Naive B cell (primary cell): Measurements from ENCODE around the gene CALU. TPM values are rescaled to one million over a fixed set of nuclear protein-coding genes. Genes with fewer than 3 reads are reported as not detected.

Experiments
- ATAC-seq, 2 donors: fragments of 150-1000 bp; cut with Tn5 transposase; 2 replicates each; pipeline ENCODE4 v1.10.0; 2021; ENCODE audit warnings: low read depth in 2 of 2, mild to moderate bottlenecking in 2 of 2, moderate library complexity in 2 of 2
- DNase-seq: peaks from one replicate; pipeline ENCODE4 v3.0.0; 2022
- H3K27ac Mint-ChIP-seq, 6 donors: one replicate each; pipeline ENCODE4 v1.8.0; 2020 to 2022; ENCODE audit warnings: mild to moderate bottlenecking in 6 of 6, mixed read lengths in 6 of 6, moderate library complexity in 5 of 6, inconsistent platforms in 2 of 6
- H3K27me3 Mint-ChIP-seq, 3 donors: one replicate each; pipeline ENCODE4 v1.8.0; 2021 to 2022; ENCODE audit warnings: mixed read lengths in 3 of 3, mild to moderate bottlenecking in 1 of 3
- H3K36me3 Mint-ChIP-seq, 2 donors: one replicate each; pipeline ENCODE4 v1.8.0; 2020 to 2022; ENCODE audit warnings: mixed read lengths in 2 of 2, inconsistent platforms in 1 of 2, mild to moderate bottlenecking in 1 of 2
- H3K4me1 Mint-ChIP-seq, 3 donors: one replicate each; pipeline ENCODE4 v1.8.0; 2020 to 2022; ENCODE audit warnings: mixed read lengths in 3 of 3, inconsistent platforms in 1 of 3, mild to moderate bottlenecking in 1 of 3, moderate library complexity in 1 of 3
- H3K4me3 Mint-ChIP-seq, 8 donors: one replicate each; pipeline ENCODE4 v1.8.0; 2020 to 2022; ENCODE audit warnings: mild to moderate bottlenecking in 8 of 8, mixed read lengths in 8 of 8, moderate library complexity in 8 of 8, inconsistent platforms in 2 of 8
- H3K9me3 Mint-ChIP-seq, 7 donors: one replicate each; pipeline ENCODE4 v1.8.0; 2020 to 2022; ENCODE audit warnings: mixed read lengths in 7 of 7, mild to moderate bottlenecking in 5 of 7, inconsistent platforms in 2 of 7, moderate library complexity in 1 of 7
- polyA plus RNA-seq, 6 donors: library from polyadenylated mRNA; unstranded; fragments of 300-500 nt; fragmentation: Illumina TruSeq; gene quantifications; one replicate each; pipeline ENCODE4 v1.2.3, GENCODE V29; 2021; ENCODE audit warnings: low read depth in 6 of 6

CALU gene
- polyA plus RNA-seq, 6 donors from 2014 or later = 19.2 to 29.6 (median 21.0) TPM

GRCh38 chr7:128742206-128742605 lies 3.0 kb downstream of the CALU start:
- Mint-ChIP-seq H3K4me1 (peaks cover 37 to 50% (median 42%) of the 10 kb centered on the region in 3 donors), H3K9me3 (no peaks in the 10 kb centered on the region), H3K27ac (peak overlapping the region in 1 of 6 donors; percentile 44), H3K4me3 (peak overlapping the region in 1 of 8 donors; percentile 52), H3K36me3 (no peaks in the 10 kb centered on the region), H3K27me3 (no peaks in the 10 kb centered on the region)
- DNase-seq = no peak
- ATAC-seq = no peak

- Mint-ChIP-seq H3K36me3 (no peaks in the 10 kb centered on the region), H3K4me1 (peaks cover 36 to 50% (median 41%) of the 10 kb centered on the region in 3 donors), H3K4me3 (no peak overlapping the region), H3K27me3 (no peaks in the 10 kb centered on the region), H3K27ac (no peak overlapping the region), H3K9me3 (no peaks in the 10 kb centered on the region)
- DNase-seq (no peak), ATAC-seq (no peak)
Observed at GRCh38 chr7:128743112-128743772, 4.1 kb downstream of the CALU start.

GRCh38 chr7:128744366-128744905 lies 5.3 kb downstream of the CALU start:
- Mint-ChIP-seq H3K27ac (no peak overlapping the region), H3K4me3 (no peak overlapping the region), H3K9me3 (no peaks in the 10 kb centered on the region), H3K27me3 (no peaks in the 10 kb centered on the region), H3K36me3 (no peaks in the 10 kb centered on the region), H3K4me1 (peaks cover 30 to 42% (median 39%) of the 10 kb centered on the region in 3 donors)
- DNase-seq (no peak), ATAC-seq (no peak)

GRCh38 chr7:128745706-128746105 lies 6.5 kb downstream of the CALU start:
- Mint-ChIP-seq H3K27ac (no peak overlapping the region), H3K9me3 (no peaks in the 10 kb centered on the region), H3K36me3 (no peaks in the 10 kb centered on the region), H3K4me1 (peaks cover 22 to 35% (median 27%) of the 10 kb centered on the region in 3 donors), H3K4me3 (no peak overlapping the region), H3K27me3 (no peaks in the 10 kb centered on the region)
- DNase-seq (no peak), ATAC-seq (no peak)

- Mint-ChIP-seq H3K36me3 (no peaks in the 10 kb centered on the region), H3K9me3 (no peaks in the 10 kb centered on the region), H3K4me3 (no peak overlapping the region), H3K4me1 (peaks cover 15 to 20% (median 19%) of the 10 kb centered on the region in 3 donors), H3K27me3 (no peaks in the 10 kb centered on the region), H3K27ac (peak overlapping the region in 2 of 6 donors; percentile 72 to 76)
- DNase-seq = no peak
- no peak for ATAC-seq
Observed at GRCh38 chr7:128747327-128748079, 8.3 kb downstream of the CALU start.

GRCh38 chr7:128752251-128752650 lies 13.1 kb downstream of the CALU start:
- DNase-seq (no peak), ATAC-seq (no peak)
- H3K27ac Mint-ChIP-seq = no peak overlapping the region
- H3K36me3 Mint-ChIP-seq = peaks cover 8% of the 10 kb centered on the region in 2 donors
- peaks cover 4 to 7% (median 6%) of the 10 kb centered on the region in 3 donors for H3K4me1 Mint-ChIP-seq
- no peak overlapping the region for H3K4me3 Mint-ChIP-seq
- H3K27me3 Mint-ChIP-seq = no peaks in the 10 kb centered on the region
- no peaks in the 10 kb centered on the region for H3K9me3 Mint-ChIP-seq

- DNase-seq = no peak
- peaks cover 8 to 12% of the 10 kb centered on the region in 2 donors for H3K36me3 Mint-ChIP-seq
- H3K9me3 Mint-ChIP-seq = no peaks in the 10 kb centered on the region
- H3K27ac Mint-ChIP-seq = no peak overlapping the region
- H3K27me3 Mint-ChIP-seq = no peaks in the 10 kb centered on the region
- ATAC-seq = no peak
- H3K4me3 Mint-ChIP-seq = no peak overlapping the region
- no peaks in the 10 kb centered on the region for H3K4me1 Mint-ChIP-seq
Observed at GRCh38 chr7:128755075-128755818, 16.1 kb downstream of the CALU start.

GRCh38 chr7:128755819-128756476 lies 16.8 kb downstream of the CALU start:
- no peak for DNase-seq
- Mint-ChIP-seq H3K36me3 (peaks cover 8 to 12% of the 10 kb centered on the region in 2 donors), H3K9me3 (no peaks in the 10 kb centered on the region), H3K27ac (no peak overlapping the region), H3K27me3 (no peaks in the 10 kb centered on the region), H3K4me3 (no peak overlapping the region), H3K4me1 (no peaks in the 10 kb centered on the region)
- ATAC-seq = no peak

GRCh38 chr7:128757203-128757602 lies 18.0 kb downstream of the CALU start:
- ATAC-seq (no peak), DNase-seq (no peak)
- H3K27me3 Mint-ChIP-seq = no peaks in the 10 kb centered on the region
- no peaks in the 10 kb centered on the region for H3K9me3 Mint-ChIP-seq
- H3K27ac Mint-ChIP-seq = peak overlapping the region in 1 of 6 donors; percentile 49
- H3K4me3 Mint-ChIP-seq = no peak overlapping the region
- H3K4me1 Mint-ChIP-seq = no peaks in the 10 kb centered on the region
- H3K36me3 Mint-ChIP-seq = peaks cover 8 to 12% of the 10 kb centered on the region in 2 donors

GRCh38 chr7:128758553-128758952 lies 19.4 kb downstream of the CALU start:
- no peaks in the 10 kb centered on the region for H3K9me3 Mint-ChIP-seq
- peak overlapping the region in 1 of 6 donors; percentile 8 for H3K27ac Mint-ChIP-seq
- H3K4me3 Mint-ChIP-seq = no peak overlapping the region
- peaks cover 8 to 16% of the 10 kb centered on the region in 2 donors for H3K36me3 Mint-ChIP-seq
- H3K27me3 Mint-ChIP-seq = no peaks in the 10 kb centered on the region
- H3K4me1 Mint-ChIP-seq = no peaks in the 10 kb centered on the region
- ATAC-seq = no peak
- DNase-seq = no peak

- Mint-ChIP-seq H3K27me3 (no peaks in the 10 kb centered on the region), H3K27ac (no peak overlapping the region), H3K9me3 (no peaks in the 10 kb centered on the region), H3K36me3 (peaks cover 4 to 13% of the 10 kb centered on the region in 2 donors), H3K4me3 (no peak overlapping the region), H3K4me1 (no peaks in the 10 kb centered on the region)
- ATAC-seq = no peak
- DNase-seq = no peak
Observed at GRCh38 chr7:128759242-128759641, 20.1 kb downstream of the CALU start.

GRCh38 chr7:128763541-128763940 lies 24.4 kb downstream of the CALU start:
- no peaks in the 10 kb centered on the region for H3K9me3 Mint-ChIP-seq
- H3K27me3 Mint-ChIP-seq = no peaks in the 10 kb centered on the region
- no peak overlapping the region for H3K27ac Mint-ChIP-seq
- H3K4me1 Mint-ChIP-seq = no peaks in the 10 kb centered on the region
- ATAC-seq (no peak), DNase-seq (no peak)
- H3K4me3 Mint-ChIP-seq = no peak overlapping the region
- peaks cover 0 to 7% of the 10 kb centered on the region in 2 donors for H3K36me3 Mint-ChIP-seq

GRCh38 chr7:128767475-128768110 lies 28.4 kb downstream of the CALU start:
- no peak overlapping the region for H3K27ac Mint-ChIP-seq
- no peak for DNase-seq
- no peaks in the 10 kb centered on the region for H3K4me1 Mint-ChIP-seq
- ATAC-seq = no peak
- H3K36me3 Mint-ChIP-seq = peaks cover 8 to 24% of the 10 kb centered on the region in 2 donors
- H3K9me3 Mint-ChIP-seq = no peaks in the 10 kb centered on the region
- H3K27me3 Mint-ChIP-seq = no peaks in the 10 kb centered on the region
- H3K4me3 Mint-ChIP-seq = no peak overlapping the region
